Effector memory CD4-positive, alpha-beta T cell (primary cell): ENCODE data around the gene RBFOX1.

Experiments used
- DNase-seq, 3 donors: peaks; one replicate each; pipeline ENCODE4 v3.0.0-alpha.2; 2020
- H3K27ac ChIP-seq: 2 replicates; pipeline ENCODE4 v1.7.0; 2013; ENCODE audit warnings: mild to moderate bottlenecking, low read length, moderate library complexity; ENCODE audit not compliant: insufficient read depth, poor library complexity, severe bottlenecking
- H3K27me3 ChIP-seq: replicated peaks from 2 replicates; pipeline ENCODE4 v1.7.0; 2013; ENCODE audit warnings: mild to moderate bottlenecking, low read length; ENCODE audit not compliant: insufficient read depth, control insufficient read depth, poor library complexity, severe bottlenecking
- H3K36me3 ChIP-seq: 2 replicates; pipeline ENCODE4 v1.7.0; 2013; ENCODE audit warnings: mild to moderate bottlenecking, low read length, moderate library complexity; ENCODE audit not compliant: control insufficient read depth, insufficient read depth
- H3K4me1 ChIP-seq: 2 replicates; pipeline ENCODE4 v1.7.0; 2013; ENCODE audit warnings: low read length, mild to moderate bottlenecking; ENCODE audit not compliant: control insufficient read depth, insufficient read depth, poor library complexity, severe bottlenecking
- H3K4me3 ChIP-seq: 2 replicates; pipeline ENCODE4 v1.7.0; 2013; ENCODE audit warnings: low read length, low read depth, mild to moderate bottlenecking; ENCODE audit not compliant: insufficient read depth, poor library complexity, severe bottlenecking
- H3K9me3 ChIP-seq: 2 replicates; pipeline ENCODE4 v1.7.0; 2013; ENCODE audit warnings: mild to moderate bottlenecking, low read length, moderate library complexity; ENCODE audit not compliant: control insufficient read depth

RBFOX1 gene

DNA sequence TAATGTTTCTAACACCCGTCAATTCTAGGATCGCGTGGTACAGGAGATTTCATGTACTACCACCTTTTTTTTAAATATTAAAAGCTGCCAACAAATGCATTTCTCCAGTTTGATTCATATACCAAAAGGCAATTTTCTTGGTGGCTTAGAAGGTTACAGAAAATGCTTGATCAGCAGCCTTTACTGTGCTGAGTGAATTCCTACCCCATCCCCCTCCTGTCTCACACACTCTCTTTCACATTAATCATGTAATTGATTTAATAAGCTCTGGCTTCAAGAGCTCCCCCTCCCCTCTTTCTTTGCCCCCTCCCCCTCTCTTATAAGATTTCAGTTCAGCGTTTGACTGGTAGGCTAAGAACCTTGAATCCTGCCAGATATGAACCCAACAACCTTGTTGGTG lies 110.5 kb downstream of the RBFOX1 start:
- H3K27me3 ChIP-seq: no peaks in the 10 kb centered on the region

DNA sequence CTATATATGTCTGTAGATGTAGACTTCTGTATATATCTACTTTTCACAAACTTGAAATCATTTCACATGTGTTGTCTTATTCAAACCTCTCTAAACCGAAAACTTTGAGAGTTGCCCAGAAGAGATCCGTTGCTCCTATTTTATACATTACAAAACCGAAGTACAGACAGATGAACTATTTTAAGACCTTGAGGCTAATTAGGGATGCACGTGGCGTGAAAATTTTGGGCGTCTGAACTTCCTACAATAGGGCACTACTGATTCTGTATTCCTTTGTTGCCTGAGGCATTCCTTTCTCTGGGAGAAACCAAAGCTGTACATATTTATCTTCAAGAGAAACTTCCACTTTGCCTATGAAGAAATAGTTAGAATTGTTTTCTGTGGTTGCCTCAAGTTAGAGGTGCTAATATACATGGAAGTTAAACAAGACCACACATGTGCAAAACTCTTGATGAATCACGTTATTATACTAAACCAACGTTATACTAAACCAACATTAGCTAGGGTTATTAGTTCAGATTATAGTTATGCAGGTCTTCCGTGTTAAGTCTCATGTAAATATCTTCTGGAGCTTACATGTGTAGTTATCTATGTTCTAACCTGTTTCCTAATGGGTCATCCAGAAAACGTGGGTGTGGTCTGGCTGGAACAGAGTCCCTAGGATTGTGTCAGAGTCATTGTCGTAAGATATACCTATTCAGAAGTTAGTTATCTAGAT lies 111.2 kb downstream of the RBFOX1 start:
- H3K36me3 ChIP-seq: no peaks in the 10 kb centered on the region
- H3K27me3 ChIP-seq: no peaks in the 10 kb centered on the region
- DNase-seq: no peak
- no peak overlapping the region for H3K27ac ChIP-seq
- H3K4me1 ChIP-seq: no peaks in the 10 kb centered on the region
- no peaks in the 10 kb centered on the region for H3K9me3 ChIP-seq
- no peak overlapping the region for H3K4me3 ChIP-seq

More for the DNA sequence above, 110.5 kb downstream of the RBFOX1 start:
- no peaks in the 10 kb centered on the region for H3K9me3 ChIP-seq
- DNase-seq: no peak
- H3K4me3 ChIP-seq: no peak overlapping the region
- no peak overlapping the region for H3K27ac ChIP-seq
- H3K4me1 ChIP-seq: no peaks in the 10 kb centered on the region
- no peaks in the 10 kb centered on the region for H3K36me3 ChIP-seq

DNA sequence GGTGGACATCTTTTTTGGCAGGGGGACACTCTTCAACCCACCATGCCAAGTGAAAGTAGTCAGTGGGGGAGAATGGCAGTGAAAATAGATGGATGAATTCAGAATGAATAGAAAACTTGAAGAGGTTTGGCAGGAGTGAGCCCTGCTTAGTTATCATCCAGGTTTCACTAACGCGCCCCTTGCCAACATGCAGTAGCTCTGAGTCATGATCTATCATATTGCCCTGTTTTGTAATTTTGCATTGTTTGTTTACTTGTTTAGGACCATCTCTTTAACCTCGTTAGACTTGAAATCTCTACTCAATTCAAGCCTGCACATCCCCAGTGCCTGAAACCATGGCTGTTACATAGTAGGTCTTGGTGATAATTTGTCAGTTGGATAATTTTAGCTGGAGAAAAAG lies 116.7 kb downstream of the RBFOX1 start:
- DNase-seq: no peak
- Histone ChIP-seq H3K4me3 (no peak overlapping the region), H3K9me3 (peaks cover 3% of the 10 kb centered on the region), H3K36me3 (no peaks in the 10 kb centered on the region), H3K27me3 (no peaks in the 10 kb centered on the region), H3K27ac (no peak overlapping the region), H3K4me1 (no peaks in the 10 kb centered on the region)

DNA sequence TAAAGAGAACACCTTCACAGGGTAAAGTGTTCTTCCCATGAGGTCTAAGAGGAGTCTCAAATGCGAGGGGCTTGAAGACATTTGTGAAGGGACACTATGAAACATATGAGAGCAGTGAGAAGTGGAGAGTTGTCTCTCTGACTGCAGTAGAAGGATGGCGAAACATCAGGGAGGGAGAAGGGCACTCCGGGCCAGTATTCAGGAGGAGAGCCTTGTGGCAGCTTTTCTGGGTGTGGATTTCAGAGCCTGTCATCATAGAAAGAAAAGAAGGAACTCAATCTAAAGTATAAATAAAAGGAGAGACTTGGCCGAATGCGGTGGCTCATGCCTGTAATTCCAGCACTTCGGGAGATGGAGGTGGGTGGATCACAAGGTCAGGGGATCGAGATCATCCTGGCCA lies 117.2 kb downstream of the RBFOX1 start:
- H3K4me3 ChIP-seq: no peak overlapping the region
- H3K27me3 ChIP-seq: no peaks in the 10 kb centered on the region
- no peaks in the 10 kb centered on the region for H3K36me3 ChIP-seq
- no peaks in the 10 kb centered on the region for H3K4me1 ChIP-seq
- peaks cover 3% of the 10 kb centered on the region for H3K9me3 ChIP-seq
- no peak overlapping the region for H3K27ac ChIP-seq
- no peak for DNase-seq

DNA sequence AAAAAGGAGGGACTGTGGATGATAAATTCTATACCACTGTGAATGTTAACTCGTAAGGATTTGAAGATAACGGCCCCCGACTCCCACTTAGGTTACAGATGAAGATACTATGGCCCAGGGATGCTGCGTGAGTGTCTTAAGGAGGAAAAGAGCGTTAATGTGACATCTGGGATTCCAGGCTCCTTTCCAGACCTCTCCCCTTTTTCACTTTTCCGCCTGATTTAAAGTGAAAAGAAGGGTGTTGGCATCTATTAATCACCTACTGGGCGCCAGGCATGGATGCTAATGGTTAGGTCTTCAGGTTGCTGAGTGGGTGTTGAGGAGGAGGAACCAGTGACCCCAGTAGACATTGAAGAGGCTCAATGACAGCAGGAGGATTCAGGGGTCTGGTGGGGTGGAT lies 117.8 kb downstream of the RBFOX1 start:
- Histone ChIP-seq H3K4me3 (no peak overlapping the region), H3K9me3 (peaks cover 3% of the 10 kb centered on the region), H3K36me3 (no peaks in the 10 kb centered on the region), H3K4me1 (no peaks in the 10 kb centered on the region), H3K27ac (no peak overlapping the region), H3K27me3 (no peaks in the 10 kb centered on the region)
- DNase-seq: no peak

DNA sequence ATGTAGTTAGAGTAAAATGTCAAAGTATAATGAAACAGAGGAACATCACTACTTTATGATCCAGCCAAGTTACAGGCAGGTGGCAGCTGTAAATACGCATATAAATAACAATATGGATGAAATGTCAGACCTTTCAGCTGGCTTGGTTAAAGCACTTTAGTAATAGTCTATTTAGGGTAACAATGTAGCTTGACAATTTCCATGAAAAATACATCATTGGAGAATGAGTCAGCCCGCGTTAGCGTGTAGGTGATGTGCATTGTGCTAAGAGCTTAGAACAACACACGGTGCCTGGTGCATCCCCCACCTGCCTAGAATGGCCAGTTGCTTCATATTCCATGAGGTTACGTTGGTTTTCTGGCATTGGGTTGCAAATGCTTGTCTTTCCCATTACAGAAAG lies 119.4 kb downstream of the RBFOX1 start:
- DNase-seq: no peak
- Histone ChIP-seq H3K9me3 (peaks cover 3% of the 10 kb centered on the region), H3K4me3 (no peak overlapping the region), H3K27me3 (no peaks in the 10 kb centered on the region), H3K4me1 (no peaks in the 10 kb centered on the region), H3K27ac (no peak overlapping the region), H3K36me3 (no peaks in the 10 kb centered on the region)

DNA sequence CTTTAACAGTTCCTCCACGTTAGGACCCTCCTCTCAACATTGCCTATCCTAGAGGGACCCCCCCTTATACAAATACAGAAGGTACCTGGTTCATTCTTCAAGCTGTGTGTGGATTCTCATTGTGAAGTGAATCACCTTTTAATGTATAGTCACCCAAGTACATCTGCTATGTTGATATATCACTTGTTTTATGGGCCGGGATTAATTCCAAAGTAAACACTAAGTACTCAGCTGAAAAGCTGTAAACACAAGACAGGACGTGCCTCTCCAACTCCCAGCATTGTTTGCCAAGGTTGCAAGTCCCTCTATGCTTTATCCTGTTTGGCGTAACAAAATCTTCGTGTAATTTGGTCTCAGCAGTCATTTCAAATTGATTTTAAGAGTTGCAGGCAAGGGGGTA lies 123.6 kb downstream of the RBFOX1 start:
- no peak overlapping the region for H3K27ac ChIP-seq
- no peaks in the 10 kb centered on the region for H3K27me3 ChIP-seq
- H3K9me3 ChIP-seq: peaks cover 3% of the 10 kb centered on the region
- no peak for DNase-seq
- no peaks in the 10 kb centered on the region for H3K4me1 ChIP-seq
- no peaks in the 10 kb centered on the region for H3K36me3 ChIP-seq
- H3K4me3 ChIP-seq: no peak overlapping the region

DNA sequence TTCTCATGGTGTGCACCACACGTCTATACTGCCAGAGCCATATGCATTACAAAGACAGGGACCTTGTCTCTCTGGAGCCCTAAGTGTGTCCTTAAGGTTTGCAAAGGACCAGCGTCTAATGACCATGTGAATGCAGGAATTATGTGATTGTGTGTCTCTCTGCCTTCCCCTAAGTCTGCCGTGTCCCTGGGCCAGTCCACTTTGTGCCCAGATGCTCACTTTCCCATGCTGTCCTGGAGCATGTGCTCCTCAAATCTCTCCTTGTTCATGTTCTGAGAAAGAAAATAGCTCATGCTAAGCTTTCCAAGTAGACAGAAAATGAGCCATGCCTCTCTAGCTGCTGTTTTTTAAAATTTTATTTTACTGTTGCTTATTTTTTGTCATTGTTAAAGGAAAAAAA lies 125.5 kb downstream of the RBFOX1 start:
- H3K4me3 ChIP-seq: no peak overlapping the region
- DNase-seq: no peak
- no peaks in the 10 kb centered on the region for H3K9me3 ChIP-seq
- H3K36me3 ChIP-seq: no peaks in the 10 kb centered on the region
- H3K27ac ChIP-seq: no peak overlapping the region
- no peaks in the 10 kb centered on the region for H3K4me1 ChIP-seq
- H3K27me3 ChIP-seq: no peaks in the 10 kb centered on the region

DNA sequence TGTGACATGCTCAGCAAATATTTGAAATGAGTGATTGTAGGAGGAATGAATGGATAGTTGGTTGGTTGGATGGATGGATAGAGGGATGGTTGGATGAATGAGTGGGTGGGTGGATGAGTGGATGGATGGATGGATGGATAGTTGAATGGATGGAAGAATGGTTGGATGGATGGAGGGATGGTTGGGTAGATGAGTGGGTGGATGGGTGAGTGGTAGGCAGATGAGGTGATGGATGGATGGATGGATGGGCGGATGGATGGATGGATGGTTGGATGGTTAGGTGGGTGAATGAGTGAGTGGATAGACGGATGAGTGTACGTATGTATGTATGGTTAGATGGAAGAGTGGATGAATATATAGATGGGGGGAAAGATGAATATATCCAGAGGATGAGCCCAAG lies 137.7 kb downstream of the RBFOX1 start:
- Histone ChIP-seq H3K9me3 (no peaks in the 10 kb centered on the region), H3K4me3 (no peak overlapping the region), H3K4me1 (no peaks in the 10 kb centered on the region), H3K27ac (no peak overlapping the region), H3K27me3 (no peaks in the 10 kb centered on the region), H3K36me3 (no peaks in the 10 kb centered on the region)
- DNase-seq: no peak

DNA sequence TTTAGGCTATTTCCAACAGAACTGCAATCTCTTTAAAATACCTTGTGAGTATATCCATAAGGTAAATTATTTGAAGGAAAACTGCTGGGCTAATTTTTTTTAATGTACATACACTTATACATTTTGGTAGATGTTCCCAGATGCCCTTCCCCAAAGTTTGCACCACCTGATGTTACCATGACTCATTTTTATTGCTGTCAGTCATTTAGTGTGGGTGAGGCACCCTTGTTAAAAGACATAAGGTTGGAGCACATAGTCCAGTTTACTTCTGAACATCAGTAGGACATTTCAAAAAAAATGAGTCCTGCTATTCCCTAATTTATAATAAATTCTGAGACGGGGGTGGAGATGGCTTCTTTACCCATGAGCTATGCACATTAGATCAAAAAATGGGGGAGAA lies 138.6 kb downstream of the RBFOX1 start:
- Histone ChIP-seq H3K4me3 (no peak overlapping the region), H3K27ac (no peak overlapping the region), H3K36me3 (no peaks in the 10 kb centered on the region), H3K4me1 (no peaks in the 10 kb centered on the region), H3K9me3 (no peaks in the 10 kb centered on the region), H3K27me3 (no peaks in the 10 kb centered on the region)
- no peak for DNase-seq
